ENCODE data around the gene CLSTN3. TPM values are rescaled to one million over a fixed set of nuclear protein-coding genes. Genes with fewer than 3 reads are reported as not detected.

Gene CLSTN3
- polyA plus RNA-seq, 2 of the 4 experiments (the other 2 are of a cell fraction) = 17.4 to 24.9 TPM

- no peak for FAIRE-seq
Measured at GRCh38 chr12:7134396-7135166, 4.4 kb downstream of the CLSTN3 start.

GRCh38 chr12:7136071-7136470 lies 5.9 kb downstream of the CLSTN3 start:
- no peak for TF ChIP-seq PBX3 (IDR thresholded peaks at IDR 0.05)
- no peak for TF ChIP-seq HOXB5 (CRISPR knock-in tag; IDR thresholded peaks at IDR 0.05)
- TF ChIP-seq POLR2A (IDR thresholded peaks at IDR 0.05; ENCODE audit: low read length) = no peak
- no peak for TF ChIP-seq ATOH8 (CRISPR knock-in tag; IDR thresholded peaks at IDR 0.05; ENCODE audit: low read depth)
- no peak for TF ChIP-seq REST (IDR thresholded peaks at IDR 0.05)
- TF ChIP-seq HDAC2 (IDR thresholded peaks at IDR 0.05) = no peak
- TF ChIP-seq PHF8 (IDR thresholded peaks at IDR 0.05; ENCODE audit: borderline replicate concordance, low read depth) = no peak
- no peak for TF ChIP-seq RCOR1 (IDR thresholded peaks at IDR 0.05; ENCODE audit: low read depth, low read length)
- no peak for TF ChIP-seq GATA3 (IDR thresholded peaks at IDR 0.05; ENCODE audit: borderline replicate concordance)
- no peak for TF ChIP-seq NPAS2 (CRISPR knock-in tag; IDR thresholded peaks at IDR 0.05; ENCODE audit: borderline replicate concordance)
- no peak for TF ChIP-seq ZNF302 (CRISPR knock-in tag; IDR thresholded peaks at IDR 0.05)
- TF ChIP-seq KDM1A (IDR thresholded peaks at IDR 0.05; ENCODE audit: low read depth) = no peak
- no peak for TF ChIP-seq HOXA7 (CRISPR knock-in tag; IDR thresholded peaks at IDR 0.05)
- no peak for TF ChIP-seq RNF2 (IDR thresholded peaks at IDR 0.05; ENCODE audit: borderline replicate concordance, low read depth)
- FAIRE-seq = no peak
- ChIA-PET CTCF (interaction anchor here (1.0 to 2.1 kb wide), 4 partner anchors 9 to 171 kb away, joined by 3 to 12 read pairs (median 4); no protein-coding TSS in a partner anchor), POLR2A (no interaction called here)
- Histone ChIP-seq H3K4me3 (no peak overlapping the region), H3K4me1 (no peaks in the 10 kb centered on the region), H3K4me2 (no peak overlapping the region), H3K27ac (no peak overlapping the region), H3K9me3 (no peaks in the 10 kb centered on the region)
- DNase-seq (ENCODE audit: low read depth in 1 of 2, low spot score in 1 of 2) = no peak
- 94% methylated on average over 7 of the region's 7 CpGs for WGBS (ENCODE audit: missing lambda C conversion rate)
- no peak for ATAC-seq

More at GRCh38 chr12:7134396-7135166, 4.4 kb downstream of the CLSTN3 start:
- Histone ChIP-seq H3K4me1 (no peaks in the 10 kb centered on the region), H3K9me3 (no peaks in the 10 kb centered on the region), H3K27ac (no peak overlapping the region), H3K4me2 (no peak overlapping the region), H3K4me3 (no peak overlapping the region)
- DNase-seq (ENCODE audit: low read depth in 1 of 2, low spot score in 1 of 2) (no peak), ATAC-seq (no peak)
- ChIA-PET POLR2A (no interaction called here), CTCF (interaction anchor here (1.4 to 2.1 kb wide), 2 partner anchors 10 to 21 kb away, joined by 5 to 12 read pairs; no protein-coding TSS in a partner anchor)
- TF ChIP-seq FOSL2 (IDR thresholded peaks at IDR 0.05) = no peak
- no peak for TF ChIP-seq FOSL2 (CRISPR knock-in tag; IDR thresholded peaks at IDR 0.05)
- TF ChIP-seq EHF (CRISPR knock-in tag; IDR thresholded peaks at IDR 0.05) = no peak
- no peak for TF ChIP-seq ZFP36 (IDR thresholded peaks at IDR 0.05; ENCODE audit: borderline replicate concordance, partially characterized antibody)
- no peak for TF ChIP-seq RFX5 (IDR thresholded peaks at IDR 0.05)
- no peak for TF ChIP-seq CBX2 (IDR thresholded peaks at IDR 0.05; ENCODE audit: borderline replicate concordance, low read depth)
- TF ChIP-seq MAX (IDR thresholded peaks at IDR 0.05) = no peak
- no peak for TF ChIP-seq PBX3 (IDR thresholded peaks at IDR 0.05)
- no peak for TF ChIP-seq ZNF302 (CRISPR knock-in tag; IDR thresholded peaks at IDR 0.05)
- TF ChIP-seq E2F6 (IDR thresholded peaks at IDR 0.05; ENCODE audit: borderline replicate concordance, low read depth) = no peak
- TF ChIP-seq HDAC2 (IDR thresholded peaks at IDR 0.05) = no peak
- WGBS (ENCODE audit: missing lambda C conversion rate) = 89% methylated on average over 12 of the region's 12 CpGs
